ENCODE results near the gene TMA16.
"Not testable (repeated sequence)": the region's sequence is repeated elsewhere in the genome, so short reads cannot be mapped to it uniquely, and the experiment has no call there.

The TMA16 gene

GRCh38 chr4:163534056-163534455 is 39.6 kb downstream of the TMA16 start:
- ChIA-PET POLR2A (no interaction called here), CTCF (no interaction called here)

GRCh38 chr4:163535657-163536056 is 41.2 kb downstream of the TMA16 start:
- POLR2A ChIA-PET = interaction anchor here (1.7 kb wide), 1 partner anchor 42 kb away, joined by 7 read pairs; the partner anchor contains the start of gene TMA16
- no peak for DNase-seq (ENCODE audit: extremely low spot score)
- no peak for TF ChIP-seq TARDBP (IDR thresholded peaks at IDR 0.05)
- TF ChIP-seq L3MBTL2 (conservative IDR thresholded peaks at IDR 0.05) = no peak
- no peak for TF ChIP-seq FOXM1 (IDR thresholded peaks at IDR 0.05; ENCODE audit: borderline replicate concordance)
- no peak for TF ChIP-seq FOXK2 (IDR thresholded peaks at IDR 0.05)
- no peak for TF ChIP-seq ARNT (IDR thresholded peaks at IDR 0.05)
- TF ChIP-seq HDGF (IDR thresholded peaks at IDR 0.05; ENCODE audit: borderline replicate concordance) = no peak
- TF ChIP-seq FOXA1 (IDR thresholded peaks at IDR 0.05) = no peak
- TF ChIP-seq SUZ12 (IDR thresholded peaks at IDR 0.05) = no peak
- no peak for TF ChIP-seq LEF1 (IDR thresholded peaks at IDR 0.05; ENCODE audit: borderline replicate concordance)
- TF ChIP-seq CTBP1 (IDR thresholded peaks at IDR 0.05; ENCODE audit: borderline replicate concordance) = no peak
- no peak for TF ChIP-seq NFRKB (IDR thresholded peaks at IDR 0.05)
- TF ChIP-seq ZNF384 (IDR thresholded peaks at IDR 0.05) = no peak
- TF ChIP-seq ELF4 (IDR thresholded peaks at IDR 0.05) = no peak
- TF ChIP-seq SP1 (IDR thresholded peaks at IDR 0.05) = no peak
- TF ChIP-seq PKNOX1 (IDR thresholded peaks at IDR 0.05) = no peak
- no peak for TF ChIP-seq BHLHE40 (IDR thresholded peaks at IDR 0.05; ENCODE audit: borderline replicate concordance)
- CTCF ChIA-PET = no interaction called here

More at GRCh38 chr4:163534056-163534455, 39.6 kb downstream of the TMA16 start:
- TF ChIP-seq ZNF384 (IDR thresholded peaks at IDR 0.05) (no peak), CTBP1 (IDR thresholded peaks at IDR 0.05; ENCODE audit: borderline replicate concordance) (no peak), SUZ12 (IDR thresholded peaks at IDR 0.05) (no peak), ARNT (IDR thresholded peaks at IDR 0.05) (no peak), FOXK2 (IDR thresholded peaks at IDR 0.05) (no peak), BHLHE40 (IDR thresholded peaks at IDR 0.05; ENCODE audit: borderline replicate concordance) (no peak), L3MBTL2 (conservative IDR thresholded peaks at IDR 0.05) (no peak), HDGF (IDR thresholded peaks at IDR 0.05; ENCODE audit: borderline replicate concordance) (no peak), ELF4 (IDR thresholded peaks at IDR 0.05) (no peak)
- no peak for DNase-seq (ENCODE audit: extremely low spot score)

GRCh38 chr4:163536091-163536490 is 41.6 kb downstream of the TMA16 start:
- DNase-seq (ENCODE audit: extremely low spot score) = no peak
- ChIA-PET CTCF (interaction anchor here (0.6 kb wide), 1 partner anchor 59 kb away, joined by 3 read pairs; no protein-coding TSS in a partner anchor), POLR2A (interaction anchor here (1.7 kb wide), 1 partner anchor 42 kb away, joined by 7 read pairs; the partner anchor contains the start of gene TMA16)
- TF ChIP-seq FOXA1 (IDR thresholded peaks at IDR 0.05) = no peak
- TF ChIP-seq ARNT (IDR thresholded peaks at IDR 0.05) = no peak
- no peak for TF ChIP-seq CTBP1 (IDR thresholded peaks at IDR 0.05; ENCODE audit: borderline replicate concordance)
- TF ChIP-seq NFRKB (IDR thresholded peaks at IDR 0.05) = no peak
- TF ChIP-seq SUZ12 (IDR thresholded peaks at IDR 0.05) = no peak
- no peak for TF ChIP-seq ELF4 (IDR thresholded peaks at IDR 0.05)
- no peak for TF ChIP-seq PKNOX1 (IDR thresholded peaks at IDR 0.05)
- TF ChIP-seq L3MBTL2 (conservative IDR thresholded peaks at IDR 0.05) = no peak

GRCh38 chr4:163537114-163537513 is 42.6 kb downstream of the TMA16 start:
- TF ChIP-seq L3MBTL2 (conservative IDR thresholded peaks at IDR 0.05) (no peak), BHLHE40 (IDR thresholded peaks at IDR 0.05; ENCODE audit: borderline replicate concordance) (no peak)
- POLR2A ChIA-PET = interaction anchor here (3.4 kb wide), 1 partner anchor 43 kb away, joined by 14 read pairs; the partner anchor contains the start of gene TMA16
- CTCF ChIA-PET = no interaction called here
- no peak for DNase-seq (ENCODE audit: extremely low spot score)

GRCh38 chr4:163538820-163539219 is 44.3 kb downstream of the TMA16 start:
- DNase-seq (ENCODE audit: extremely low spot score) = not testable (repeated sequence)
- ChIA-PET CTCF (interaction anchor here (0.5 to 1.5 kb wide), 2 partner anchors 9 to 1922 kb away, joined by 3 to 5 read pairs; no protein-coding TSS in a partner anchor), POLR2A (interaction anchor here (3.4 kb wide), 1 partner anchor 44 kb away, joined by 14 read pairs; the partner anchor contains the start of gene TMA16)

- no peak for DNase-seq (ENCODE audit: extremely low spot score)
- ChIA-PET POLR2A (interaction anchor here (3.7 kb wide), 1 partner anchor 46 kb away, joined by 23 read pairs; the partner anchor contains the start of gene TMA16), CTCF (interaction anchor here (1.1 to 1.5 kb wide), 2 partner anchors 7 to 16 kb away, joined by 4 to 5 read pairs; no protein-coding TSS in a partner anchor)
- TF ChIP-seq ZNF384 (IDR thresholded peaks at IDR 0.05) (no peak), ELF4 (IDR thresholded peaks at IDR 0.05) (no peak), SUZ12 (IDR thresholded peaks at IDR 0.05) (no peak), FOXK2 (IDR thresholded peaks at IDR 0.05) (no peak), FOXM1 (IDR thresholded peaks at IDR 0.05; ENCODE audit: borderline replicate concordance) (no peak), L3MBTL2 (conservative IDR thresholded peaks at IDR 0.05) (no peak), LEF1 (IDR thresholded peaks at IDR 0.05; ENCODE audit: borderline replicate concordance) (no peak), CTBP1 (IDR thresholded peaks at IDR 0.05; ENCODE audit: borderline replicate concordance) (no peak), SP1 (IDR thresholded peaks at IDR 0.05) (no peak), HDGF (IDR thresholded peaks at IDR 0.05; ENCODE audit: borderline replicate concordance) (no peak), BHLHE40 (IDR thresholded peaks at IDR 0.05; ENCODE audit: borderline replicate concordance) (no peak), FOXA1 (IDR thresholded peaks at IDR 0.05) (no peak), PKNOX1 (IDR thresholded peaks at IDR 0.05) (no peak), TARDBP (IDR thresholded peaks at IDR 0.05) (no peak), NFRKB (IDR thresholded peaks at IDR 0.05) (no peak), ARNT (IDR thresholded peaks at IDR 0.05) (no peak)
These were observed 46.0 kb downstream of the TMA16 start for GRCh38 chr4:163540448-163540847.
